Activated T-cell treated with anti-CD3 and anti-CD28 coated beads for 1 hour (primary cell): Measurements from ENCODE around the gene DDX10.

Source experiments
- DNase-seq: peaks from one replicate; pipeline ENCODE4 v3.0.0-alpha.2; 2020; ENCODE audit warnings: low read depth

Gene DDX10

GRCh38 chr11:108906826-108907225 lies 242.0 kb downstream of the DDX10 start:
- no peak for DNase-seq

- no peak for DNase-seq
These were observed 244.2 kb downstream of the DDX10 start for GRCh38 chr11:108909041-108909440.

- no peak for DNase-seq
These were observed 245.1 kb downstream of the DDX10 start for GRCh38 chr11:108909921-108910320.

DNA sequence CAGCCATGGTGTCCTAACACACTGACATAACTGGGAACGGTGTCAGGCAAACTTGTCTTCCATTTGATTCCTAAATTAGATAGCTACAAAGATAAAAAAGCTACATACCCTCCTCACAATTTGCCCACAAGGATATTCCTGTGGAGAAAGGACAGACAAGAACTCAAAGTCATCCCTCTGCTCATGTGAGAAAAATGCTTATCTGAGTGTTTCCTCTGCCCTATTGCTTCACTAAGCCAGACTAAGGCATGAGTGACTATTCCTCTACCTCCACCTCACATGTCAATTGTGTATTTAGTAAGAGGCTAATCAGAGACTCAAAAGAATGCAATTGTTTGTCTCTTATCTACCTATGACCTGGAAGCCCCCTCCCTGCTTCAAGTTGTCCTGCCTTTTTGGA lies 247.7 kb downstream of the DDX10 start:
- no peak for DNase-seq

- no peak for DNase-seq
These were observed 248.3 kb downstream of the DDX10 start for GRCh38 chr11:108913204-108913603.

DNA sequence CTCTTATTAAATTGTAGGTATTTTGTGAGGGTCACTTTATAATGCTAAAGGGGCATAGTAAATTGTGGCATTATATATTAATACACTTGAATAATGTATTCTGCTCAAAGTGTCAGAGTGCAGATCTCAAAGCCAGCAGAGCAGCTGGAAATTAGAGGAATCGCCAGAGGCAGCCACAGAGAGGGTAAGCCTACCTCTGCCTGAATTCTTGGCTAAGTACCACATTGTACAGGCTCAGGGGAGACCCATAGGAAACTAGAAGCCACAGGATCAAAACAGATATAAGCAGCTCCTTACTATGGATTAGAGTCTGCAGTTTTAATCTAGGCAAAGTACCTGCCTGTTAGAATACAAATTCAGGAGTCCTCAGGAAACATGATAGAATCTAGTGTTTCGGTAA lies 249.3 kb downstream of the DDX10 start:
- no peak for DNase-seq

GRCh38 chr11:108914981-108915380 lies 250.1 kb downstream of the DDX10 start:
- DNase-seq: no peak

- no peak for DNase-seq
These were observed 250.8 kb downstream of the DDX10 start for GRCh38 chr11:108915666-108916065.

DNA sequence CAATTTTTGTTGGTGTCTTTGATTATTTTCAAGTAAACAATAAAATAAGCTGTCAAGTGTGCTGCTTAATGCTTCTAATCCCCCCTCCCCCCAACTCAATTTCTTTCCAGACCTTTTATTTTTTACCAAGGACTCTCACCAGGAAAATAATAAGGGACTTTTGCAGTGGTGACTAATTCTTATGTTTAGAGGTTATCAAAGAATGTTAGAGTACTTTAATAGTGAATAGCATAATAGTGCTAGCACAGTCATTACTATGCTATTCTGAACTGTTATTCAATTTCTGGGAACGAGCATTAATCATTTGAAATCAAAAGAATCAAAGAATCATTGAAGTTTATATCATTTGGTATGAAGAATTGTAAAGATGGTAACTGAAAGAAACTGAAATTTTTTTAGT lies 251.4 kb downstream of the DDX10 start:
- no peak for DNase-seq

- DNase-seq: no peak
These were observed 252.1 kb downstream of the DDX10 start for GRCh38 chr11:108916935-108917334.

- DNase-seq: no peak
These were observed 256.3 kb downstream of the DDX10 start for GRCh38 chr11:108921211-108921610.

DNA sequence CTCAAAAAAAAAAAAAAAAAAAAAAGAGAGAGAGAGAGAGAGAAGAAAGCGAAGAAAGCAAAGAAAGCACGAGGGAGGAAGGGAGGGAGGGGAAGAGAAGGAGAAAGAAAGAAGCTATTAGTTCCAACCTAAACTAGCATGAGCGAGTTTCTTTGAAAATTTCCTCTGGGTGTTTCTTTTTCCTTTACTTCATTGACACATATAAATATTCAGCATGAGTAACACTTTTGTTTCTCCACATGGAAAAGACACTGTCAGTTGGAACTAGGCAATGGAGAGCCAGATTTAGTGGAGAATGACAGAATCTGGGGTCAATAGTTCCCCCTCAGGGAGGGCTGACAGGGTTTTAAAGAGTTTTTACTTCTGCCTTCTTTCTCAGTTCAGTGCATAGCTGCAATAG lies 257.4 kb downstream of the DDX10 start:
- DNase-seq: no peak

- DNase-seq: no peak
These were observed 258.5 kb downstream of the DDX10 start for GRCh38 chr11:108923413-108923812.

DNA sequence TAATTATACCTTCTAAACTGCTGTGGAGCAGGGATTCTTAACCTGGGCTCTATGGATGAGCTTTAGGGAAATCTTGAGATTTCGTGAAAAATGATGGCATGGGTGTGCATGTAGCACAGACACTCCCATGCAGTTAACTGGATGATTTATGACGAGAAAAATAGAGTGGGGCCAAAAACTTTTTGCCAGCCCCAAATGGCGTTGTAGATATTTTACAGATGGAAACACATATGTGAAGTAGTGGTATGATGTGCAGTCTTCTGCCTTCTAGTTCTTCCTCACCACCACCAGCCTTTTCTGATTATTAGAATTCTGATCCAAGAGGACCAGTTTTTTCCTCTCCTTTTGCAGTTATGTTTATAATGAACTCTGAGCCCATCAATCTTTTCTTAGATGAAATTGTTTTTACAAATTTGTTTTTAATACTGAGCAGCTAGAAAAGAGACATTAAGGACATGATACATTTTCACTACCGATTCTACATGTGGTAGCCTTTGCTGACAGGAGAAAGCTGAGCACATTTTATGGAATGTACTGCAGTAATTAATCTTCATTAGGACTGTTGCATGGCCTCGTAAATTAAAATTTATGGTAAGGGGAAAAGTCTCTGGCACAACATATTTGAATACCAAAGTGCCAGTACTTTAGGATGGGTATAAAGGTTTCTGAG lies 261.4 kb downstream of the DDX10 start:
- no peak for DNase-seq

DNA sequence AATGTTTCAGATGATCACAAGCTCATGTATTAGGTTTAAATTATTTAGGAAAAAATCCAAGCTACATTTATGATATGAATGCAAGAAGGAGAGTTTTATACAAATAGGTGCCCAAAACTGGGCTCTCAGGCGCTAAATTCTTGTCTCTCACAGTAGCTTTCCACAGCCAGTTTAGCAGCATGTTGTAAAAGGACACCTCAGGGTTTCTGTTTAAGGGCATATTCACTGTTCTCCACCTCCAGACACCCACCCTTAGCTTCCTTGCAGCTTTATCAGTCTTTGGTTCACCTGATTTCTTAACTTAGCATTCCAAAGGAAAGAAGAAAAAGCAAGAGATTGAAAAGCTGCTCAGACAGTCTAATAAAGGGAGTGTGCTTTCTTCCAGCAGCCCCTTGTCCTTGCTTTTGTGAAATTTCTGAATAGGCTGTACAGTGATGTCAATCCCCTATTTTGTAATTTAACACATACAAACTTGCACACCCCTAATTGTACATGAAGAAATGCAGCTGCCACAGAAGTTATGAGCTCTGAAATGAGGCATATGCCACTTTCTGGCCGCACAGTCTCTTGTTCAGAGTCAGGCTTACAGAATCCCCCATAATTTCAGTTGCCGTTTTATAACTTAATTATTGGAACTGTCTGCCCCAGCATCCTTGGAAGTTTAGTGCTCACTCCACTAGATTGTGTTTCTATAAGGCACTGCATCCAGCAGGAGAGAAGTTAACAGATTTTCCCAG lies 262.1 kb downstream of the DDX10 start:
- no peak for DNase-seq

DNA sequence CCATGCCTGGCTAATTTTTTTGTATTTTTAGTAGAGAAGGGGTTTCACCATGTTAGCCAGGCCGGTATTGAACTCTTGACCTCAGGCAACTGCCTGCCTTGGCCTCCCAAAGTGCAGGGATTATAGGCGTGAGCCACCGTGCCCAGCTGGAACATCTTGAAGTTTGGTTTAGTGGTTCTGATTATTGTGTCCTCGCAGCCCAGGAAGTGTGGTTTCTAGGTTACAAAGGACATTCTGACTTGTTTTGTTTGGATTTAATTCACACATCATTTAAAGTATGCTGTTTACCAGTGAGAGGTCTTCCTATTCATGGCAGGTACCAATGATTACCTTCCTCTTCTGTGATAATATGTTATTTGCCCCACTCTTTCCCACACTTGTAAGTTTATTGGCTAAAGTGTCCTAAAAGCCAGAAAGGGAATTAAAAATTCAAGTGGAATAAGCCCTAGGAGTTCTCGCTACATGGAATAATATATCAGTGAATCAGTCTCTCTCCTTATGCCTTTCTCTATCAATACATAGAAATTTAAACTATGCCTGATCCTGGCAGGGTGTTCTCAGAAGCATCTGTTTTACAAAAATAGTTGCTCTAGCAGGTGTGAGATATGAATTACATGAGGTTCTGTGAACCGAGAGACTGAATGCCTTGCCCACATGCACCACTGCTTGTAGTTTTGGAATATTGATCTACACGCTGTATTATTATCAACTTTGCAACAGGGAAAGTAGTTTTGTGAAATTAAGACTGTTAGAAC lies 263.1 kb downstream of the DDX10 start:
- no peak for DNase-seq

GRCh38 chr11:108929241-108929640 lies 264.4 kb downstream of the DDX10 start:
- no peak for DNase-seq

GRCh38 chr11:108931168-108931567 lies 266.3 kb downstream of the DDX10 start:
- DNase-seq: no peak

DNA sequence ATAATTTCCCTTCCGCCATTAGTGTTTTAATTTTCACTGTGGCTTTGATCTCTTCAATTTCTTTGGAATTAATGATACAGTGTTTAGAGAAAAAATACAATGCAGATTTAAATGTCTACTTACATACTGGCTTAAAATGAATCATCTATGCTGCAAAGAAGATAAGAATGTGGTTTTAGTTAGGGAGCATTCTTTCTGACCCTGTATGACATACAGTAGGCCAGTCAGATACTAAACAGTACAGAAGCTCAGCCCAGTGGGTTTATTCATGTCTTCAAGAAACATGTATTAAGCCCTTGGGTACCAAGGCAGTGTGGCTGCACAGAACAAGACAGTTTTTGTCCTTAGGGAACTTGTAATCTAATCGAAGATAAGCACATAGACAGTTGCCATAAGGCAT lies 268.8 kb downstream of the DDX10 start:
- no peak for DNase-seq

GRCh38 chr11:108934289-108934688 lies 269.4 kb downstream of the DDX10 start:
- no peak for DNase-seq

- no peak for DNase-seq
These were observed 269.8 kb downstream of the DDX10 start for GRCh38 chr11:108934696-108935095.

DNA sequence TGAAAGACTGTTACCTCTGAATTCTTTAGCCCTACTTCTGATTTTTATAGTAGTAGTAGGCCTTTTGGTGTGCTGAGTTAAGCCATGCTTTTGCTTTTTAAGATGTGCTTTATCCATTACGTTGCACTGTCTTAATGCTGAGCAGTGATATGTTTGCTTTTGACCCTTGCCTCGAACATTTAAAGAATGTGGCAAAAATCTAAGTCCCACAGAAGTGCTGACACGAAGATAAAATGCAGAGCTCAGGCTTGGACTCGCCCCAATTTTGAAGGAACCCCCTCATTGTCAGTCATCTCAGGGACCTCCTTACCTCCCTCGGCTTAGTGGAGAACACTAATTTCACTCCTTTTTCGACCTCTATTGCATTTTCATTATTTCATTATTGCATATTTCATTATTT lies 272.9 kb downstream of the DDX10 start:
- no peak for DNase-seq

- no peak for DNase-seq
These were observed 273.7 kb downstream of the DDX10 start for GRCh38 chr11:108938604-108939003.
